Hepatocyte (in vitro differentiated cells): ENCODE data around the gene SATB2.

Experiments used
- EZH2 ChIP-seq: fragments of 200-600 bp; sonication (generic); IDR thresholded peaks from 2 replicates; pipeline ENCODE4 v1.6.1; 2016; ENCODE audit warnings: antibody characterized with exemption, mild to moderate bottlenecking, borderline replicate concordance
- EZH2phosphoT487 ChIP-seq: fragments of 200-600 bp; sonication (generic); IDR thresholded peaks from one replicate; pipeline ENCODE4 v1.6.1; 2018; ENCODE audit warnings: antibody characterized with exemption, mild to moderate bottlenecking, low read depth, moderate library complexity; ENCODE audit not compliant: unreplicated experiment, severe bottlenecking
- TF ChIP-seq, protein P1 (sequence below): fragments of 200-600 bp; sonication (generic); IDR thresholded peaks from 2 replicates; pipeline ENCODE4 v1.5.1; 2016; ENCODE audit warnings: antibody characterized with exemption, mild to moderate bottlenecking; ENCODE audit not compliant: poor library complexity

DNA sequence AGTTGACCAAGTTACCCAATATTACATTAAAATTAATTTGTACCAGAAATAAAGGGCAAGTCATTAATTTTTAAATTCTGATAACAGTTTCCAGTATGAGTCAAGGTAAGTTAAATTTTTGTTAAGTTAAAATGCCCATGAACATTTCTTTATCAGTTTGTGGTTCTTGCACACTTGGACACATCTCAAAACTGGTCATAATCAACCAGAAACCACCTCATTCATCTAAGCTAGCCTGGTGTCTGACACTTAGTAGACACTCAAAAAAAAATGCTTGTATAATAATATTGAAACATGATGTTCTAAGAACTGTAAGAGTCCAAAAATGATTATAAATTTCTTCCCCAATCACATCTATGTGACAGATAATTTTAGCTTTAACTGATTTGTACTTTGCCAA, 62.4 kb downstream of the SATB2 start:
- TF ChIP-seq EZH2 (no peak), EZH2phosphoT487 (no peak)
- TF ChIP-seq, protein P1, sequence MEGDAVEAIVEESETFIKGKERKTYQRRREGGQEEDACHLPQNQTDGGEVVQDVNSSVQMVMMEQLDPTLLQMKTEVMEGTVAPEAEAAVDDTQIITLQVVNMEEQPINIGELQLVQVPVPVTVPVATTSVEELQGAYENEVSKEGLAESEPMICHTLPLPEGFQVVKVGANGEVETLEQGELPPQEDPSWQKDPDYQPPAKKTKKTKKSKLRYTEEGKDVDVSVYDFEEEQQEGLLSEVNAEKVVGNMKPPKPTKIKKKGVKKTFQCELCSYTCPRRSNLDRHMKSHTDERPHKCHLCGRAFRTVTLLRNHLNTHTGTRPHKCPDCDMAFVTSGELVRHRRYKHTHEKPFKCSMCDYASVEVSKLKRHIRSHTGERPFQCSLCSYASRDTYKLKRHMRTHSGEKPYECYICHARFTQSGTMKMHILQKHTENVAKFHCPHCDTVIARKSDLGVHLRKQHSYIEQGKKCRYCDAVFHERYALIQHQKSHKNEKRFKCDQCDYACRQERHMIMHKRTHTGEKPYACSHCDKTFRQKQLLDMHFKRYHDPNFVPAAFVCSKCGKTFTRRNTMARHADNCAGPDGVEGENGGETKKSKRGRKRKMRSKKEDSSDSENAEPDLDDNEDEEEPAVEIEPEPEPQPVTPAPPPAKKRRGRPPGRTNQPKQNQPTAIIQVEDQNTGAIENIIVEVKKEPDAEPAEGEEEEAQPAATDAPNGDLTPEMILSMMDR: no peak
